Activated gamma-delta T cell treated with Interleukin-2 at 50 U/mL for 16 hours (primary cell): ENCODE measurements around the gene CD58.

Experiments used
- DNase-seq: peaks from one replicate; pipeline ENCODE4 v3.0.0-alpha.2; 2020

CD58 gene

DNA sequence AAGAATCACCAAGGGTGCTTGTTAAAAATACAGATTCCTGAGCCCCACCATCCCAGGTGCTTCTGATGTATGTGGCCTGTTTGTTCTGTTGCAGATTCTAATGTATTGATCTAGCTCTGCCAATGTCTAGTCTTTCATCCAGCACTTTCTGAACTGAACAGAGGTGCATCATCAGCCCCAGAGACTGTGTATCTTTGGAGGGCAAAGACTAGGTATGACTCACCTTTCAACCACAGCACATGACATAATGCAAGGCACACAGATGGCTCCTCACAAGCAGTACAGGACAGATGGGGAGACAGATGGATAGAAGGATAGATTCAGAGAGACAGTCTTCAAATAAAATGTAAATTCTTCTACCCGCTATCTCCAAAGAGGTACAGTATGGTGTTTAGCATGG, 32.3 kb downstream of the CD58 start:
- DNase-seq: peak; percentile 23

- no peak for DNase-seq
These were observed 32.9 kb downstream of the CD58 start for GRCh38 chr1:116537898-116538297.

GRCh38 chr1:116537040-116537831, 33.6 kb downstream of the CD58 start:
- DNase-seq: no peak

- DNase-seq: no peak
These were observed 36.6 kb downstream of the CD58 start for GRCh38 chr1:116534014-116534739.

DNA sequence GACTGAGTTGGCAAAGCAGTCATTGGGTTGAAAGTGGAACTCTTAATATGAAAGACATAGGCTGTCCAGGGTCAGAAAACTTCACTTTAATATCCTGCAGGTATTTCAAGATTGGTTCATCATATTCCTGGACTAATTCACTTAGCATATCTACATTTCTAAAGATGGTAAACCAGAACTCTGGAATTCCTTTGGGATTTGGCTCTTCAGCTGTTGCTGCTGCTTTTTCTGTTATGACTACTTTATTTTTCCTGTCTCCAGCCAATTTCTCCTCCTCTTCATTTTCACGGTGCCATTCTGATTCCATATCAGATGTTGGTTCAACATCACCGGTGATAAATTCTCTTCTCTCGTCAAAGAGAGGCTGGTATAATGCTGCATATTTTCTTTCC, 37.4 kb downstream of the CD58 start:
- no peak for DNase-seq

DNA sequence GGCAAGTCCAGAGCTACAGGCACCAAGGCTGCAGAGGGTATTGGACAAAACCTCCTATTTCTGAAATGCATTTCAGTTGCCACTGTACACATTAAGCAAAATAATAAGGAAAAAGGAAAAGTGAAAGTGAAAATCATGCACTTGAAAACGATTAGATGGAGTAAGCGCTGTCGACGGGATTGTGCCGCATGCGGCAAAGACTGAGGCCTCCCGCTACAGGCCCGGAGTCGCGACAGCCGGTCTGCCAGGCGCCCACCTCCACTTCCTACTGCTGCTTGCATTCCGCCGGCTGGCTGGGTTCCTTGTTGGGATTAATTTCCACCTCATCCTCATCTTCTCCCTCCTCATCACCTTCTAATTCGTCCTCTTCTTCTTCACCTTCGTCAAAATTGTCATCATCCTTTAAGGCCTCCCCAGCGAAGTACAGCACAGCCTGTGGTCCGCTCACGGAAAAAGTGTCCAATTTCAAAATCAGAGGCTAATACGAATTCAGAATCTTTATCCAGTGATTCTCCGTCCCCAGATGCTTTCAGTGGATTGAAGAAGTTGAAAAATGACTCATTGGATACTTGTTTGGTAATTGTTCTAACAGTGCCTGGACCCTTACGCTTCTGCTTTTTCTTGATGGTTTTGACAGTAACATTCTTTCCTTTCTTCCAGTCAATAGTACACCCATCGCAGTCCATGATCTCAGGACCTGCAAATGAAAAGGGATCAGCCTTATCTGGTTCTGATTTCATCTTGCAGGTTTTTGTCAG, 38.0 kb downstream of the CD58 start:
- no peak for DNase-seq

DNA sequence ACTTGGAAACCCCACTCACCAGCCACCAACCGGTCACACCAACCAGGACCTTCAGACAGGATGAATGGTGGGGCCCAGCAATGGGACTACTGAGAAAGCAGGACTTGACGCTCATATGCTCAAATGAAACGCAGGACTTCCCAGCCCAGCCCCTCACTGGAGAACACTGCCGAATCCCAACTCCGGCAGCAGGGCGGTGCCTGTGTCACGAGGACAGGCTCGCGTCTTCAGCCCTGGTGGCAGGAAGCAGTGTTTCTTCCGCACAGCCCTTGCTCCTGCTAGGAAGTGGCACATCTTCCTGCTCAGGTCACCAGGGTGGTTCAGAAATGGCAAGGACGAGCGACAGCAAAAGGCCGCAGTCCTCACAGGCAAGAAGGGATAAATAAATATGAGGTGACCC, 38.9 kb downstream of the CD58 start:
- DNase-seq: no peak

- no peak for DNase-seq
These were observed 41.1 kb downstream of the CD58 start for GRCh38 chr1:116529681-116530080.

DNA sequence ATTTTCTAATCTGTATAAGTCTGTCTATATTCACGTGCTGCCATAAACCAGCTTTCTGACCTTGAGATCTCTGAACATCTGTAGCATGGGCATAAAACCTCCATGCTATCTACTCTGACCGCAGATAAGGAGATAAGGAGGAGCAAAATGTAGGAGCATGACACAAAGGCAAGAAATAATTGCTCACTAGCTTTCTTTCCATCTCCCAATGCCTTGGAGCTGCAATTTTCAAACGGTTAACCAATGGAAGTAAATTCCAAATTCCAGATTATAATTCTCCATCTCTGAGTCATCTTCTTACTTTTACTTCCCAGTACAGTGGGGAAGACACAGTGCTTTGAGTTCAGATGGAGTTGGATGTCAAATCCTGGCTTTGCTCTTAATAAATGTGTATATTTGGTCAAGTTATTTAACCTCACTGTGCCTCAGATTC, 41.6 kb downstream of the CD58 start:
- no peak for DNase-seq

DNA sequence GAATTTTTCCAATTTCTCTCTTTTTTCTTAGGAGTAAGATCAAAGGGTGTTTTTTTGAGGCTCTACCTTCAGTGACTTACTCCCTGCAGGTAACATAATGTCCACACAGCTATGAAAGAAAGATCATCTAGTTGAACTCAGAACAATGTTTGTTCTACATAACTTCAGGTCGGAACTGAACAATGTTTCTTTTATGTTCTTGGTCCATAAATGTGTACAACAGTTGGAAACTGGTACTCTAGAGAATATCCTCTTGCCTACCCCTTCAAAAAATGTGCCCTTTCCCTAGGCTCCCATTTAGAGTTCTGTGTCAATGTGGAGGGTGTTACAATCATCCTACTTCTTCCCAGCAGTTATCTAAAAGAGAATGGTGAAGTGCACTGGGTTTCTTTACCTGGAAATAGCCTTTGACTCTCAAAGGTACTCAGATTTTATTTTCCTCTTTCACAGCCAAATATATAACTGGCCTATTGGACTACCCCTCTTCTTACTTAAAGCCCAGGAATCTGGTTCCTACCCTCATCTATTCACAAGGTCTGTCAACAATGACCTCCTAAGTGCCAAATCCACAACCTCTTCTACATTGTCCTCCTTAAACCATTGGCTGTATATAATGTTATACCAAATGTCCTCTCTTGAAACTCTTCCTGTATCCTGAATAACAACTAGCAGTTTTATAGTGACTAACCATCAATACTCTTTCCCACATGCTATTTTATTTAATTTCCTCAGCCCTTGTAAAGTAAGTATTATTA, 42.3 kb downstream of the CD58 start:
- no peak for DNase-seq

DNA sequence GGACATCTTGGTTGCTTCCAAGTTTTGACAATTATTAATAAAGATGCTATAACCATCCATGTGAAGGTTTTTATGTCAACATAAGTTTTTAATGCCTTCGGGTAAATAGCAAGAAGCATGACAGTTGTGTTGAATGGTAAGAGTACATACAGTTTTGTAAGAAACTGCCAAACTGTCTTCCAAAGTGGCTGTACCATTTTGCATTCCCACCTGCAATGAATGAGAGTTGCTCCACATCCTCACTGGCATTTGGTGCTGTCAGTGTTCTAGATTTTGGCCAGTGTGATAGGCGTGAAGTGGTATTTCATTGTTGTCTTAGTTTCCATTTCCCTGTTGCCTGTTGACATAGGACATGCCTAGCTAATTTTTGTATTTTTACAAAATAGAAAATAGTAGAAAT, 45.4 kb downstream of the CD58 start:
- DNase-seq: no peak

- DNase-seq: no peak
These were observed 49.6 kb downstream of the CD58 start for GRCh38 chr1:116521186-116521585.

- no peak for DNase-seq
These were observed 52.4 kb downstream of the CD58 start for GRCh38 chr1:116518400-116518799.

DNA sequence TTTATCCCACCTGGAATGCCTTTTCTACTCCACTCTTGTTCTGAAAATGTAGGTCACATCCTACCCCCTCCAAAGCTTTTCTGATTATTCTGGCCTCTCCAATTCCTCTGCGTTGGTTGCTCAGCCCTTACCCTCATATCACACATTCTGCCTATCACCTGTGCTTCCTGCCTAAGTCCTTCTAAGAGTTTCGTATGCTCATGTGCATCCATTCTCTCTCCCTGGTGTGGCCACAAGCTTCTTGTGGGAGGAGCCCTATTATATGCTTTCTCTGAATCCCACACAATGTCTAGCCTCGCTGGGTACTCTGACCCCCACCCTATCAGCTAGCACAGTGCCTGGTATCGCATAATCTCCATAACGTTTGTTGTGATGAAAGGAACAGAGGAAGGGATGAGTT, 54.2 kb downstream of the CD58 start:
- no peak for DNase-seq

- peak; percentile 35 for DNase-seq
These were observed 55.1 kb downstream of the CD58 start for GRCh38 chr1:116515702-116516101.

- peak; percentile 58 for DNase-seq
These were observed 55.9 kb downstream of the CD58 start for GRCh38 chr1:116514708-116515525.

- DNase-seq: no peak
These were observed 56.9 kb downstream of the CD58 start for GRCh38 chr1:116513956-116514355.

GRCh38 chr1:116511459-116512019, 59.3 kb downstream of the CD58 start:
- no peak for DNase-seq

DNA sequence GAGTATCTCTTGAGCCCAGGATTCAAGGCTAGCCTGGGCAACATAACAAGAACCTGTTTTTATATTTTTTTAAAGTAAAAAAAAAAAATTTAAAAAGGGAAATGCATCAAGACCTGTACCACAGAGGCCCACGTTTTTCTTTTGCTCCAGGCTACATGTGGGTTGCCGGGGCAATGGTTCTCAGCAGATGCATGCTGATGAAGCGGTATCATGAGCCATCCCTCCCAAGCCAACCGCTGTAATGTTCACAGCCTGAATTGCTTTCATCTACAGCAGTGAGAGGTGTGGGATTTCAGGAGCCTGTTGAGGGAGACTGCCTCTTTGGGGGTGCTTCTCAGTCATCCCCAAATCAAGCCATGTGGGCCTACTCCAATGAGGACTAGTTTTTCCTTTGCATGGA, 60.5 kb downstream of the CD58 start:
- DNase-seq: no peak

DNA sequence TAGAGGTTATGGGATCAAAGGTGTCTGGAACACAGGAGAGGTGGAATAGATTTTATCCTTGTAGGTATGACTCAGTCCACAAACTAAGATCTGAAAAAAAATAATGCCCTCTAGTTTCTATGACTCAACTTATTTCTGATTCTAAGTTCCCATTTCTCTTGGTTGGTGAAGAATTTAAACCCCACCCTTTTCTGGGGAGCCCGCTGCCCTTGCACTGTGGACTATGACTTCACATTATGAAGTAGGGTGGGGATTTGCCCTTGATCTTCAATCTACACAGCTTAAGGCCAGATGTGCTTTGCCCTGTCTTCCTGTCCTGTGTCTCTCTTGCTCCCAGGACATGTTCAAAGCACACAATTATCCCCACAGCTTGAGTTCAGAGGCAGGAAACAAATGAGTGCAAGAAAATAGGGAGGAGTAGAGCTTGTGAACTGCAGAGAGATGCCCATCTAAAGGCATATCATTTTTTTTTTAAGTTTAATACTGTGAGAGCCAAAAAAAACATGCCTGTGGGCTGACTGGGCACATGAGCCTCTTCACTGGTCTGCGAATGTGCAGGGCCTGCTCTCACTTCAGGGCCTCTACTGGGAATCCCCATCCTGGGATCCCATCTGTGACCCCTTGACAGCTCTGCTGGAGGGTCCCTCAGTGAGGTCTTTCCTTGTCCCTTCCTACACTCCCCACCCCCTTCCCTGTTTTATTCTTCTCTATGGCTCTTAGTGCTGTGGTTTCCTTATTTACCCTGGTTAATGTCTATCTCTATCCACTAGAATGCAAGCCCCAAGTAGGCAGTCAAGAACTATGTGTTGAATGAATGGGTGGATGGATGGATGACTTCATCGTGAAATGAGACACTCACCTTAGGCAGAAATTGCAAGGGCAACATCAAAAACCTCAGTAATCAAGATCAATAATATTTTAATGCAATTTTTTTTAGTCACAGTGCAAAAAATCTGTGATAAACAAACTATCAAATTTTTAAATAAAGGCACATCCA, 61.5 kb downstream of the CD58 start:
- no peak for DNase-seq
